ENCODE data around the gene KLF11. TPM values are rescaled to one million over a fixed set of nuclear protein-coding genes. Genes with fewer than 3 reads are reported as not detected.

Gene KLF11
- total and polyA plus RNA-seq, 2 of the 8 experiments (the other 6 are each of a cell fraction or from before 2014, with no cell fraction given), result 6.4 to 10.1 TPM

DNA sequence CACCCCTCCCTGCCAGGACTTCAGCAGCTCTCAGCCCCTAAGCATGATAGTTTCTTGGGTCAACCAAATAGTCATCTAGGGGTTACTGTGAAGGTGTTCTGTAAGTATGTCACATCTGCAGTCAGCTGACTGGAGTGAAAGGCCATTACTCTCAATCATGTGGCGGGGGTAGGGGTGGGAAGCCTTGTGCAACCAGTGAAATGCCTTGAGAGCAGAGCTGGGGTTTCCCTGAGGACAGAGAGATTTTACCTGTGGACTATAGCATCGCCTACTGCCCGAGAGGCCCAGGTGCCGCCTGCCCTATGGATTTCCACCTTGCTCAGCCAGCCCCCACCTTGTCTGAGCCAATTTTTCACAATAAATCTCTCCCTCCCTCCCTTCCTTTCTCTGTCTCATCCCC, 20.9 kb upstream of the KLF11 start (continued):
- TF ChIP-seq RFX5 (IDR thresholded peaks at IDR 0.05; ENCODE audit: borderline replicate concordance, low read depth, low read length), result no peak
- no peak for TF ChIP-seq CREB1 (IDR thresholded peaks at IDR 0.05)
- no peak for TF ChIP-seq KDM1A (IDR thresholded peaks at IDR 0.05; ENCODE audit: borderline replicate concordance, low read length)
- TF ChIP-seq CTBP2 (IDR thresholded peaks at IDR 0.05; ENCODE audit: borderline replicate concordance, insufficient read depth, insufficient read length, low read length), result no peak
- no peak for TF ChIP-seq YY1 (IDR thresholded peaks at IDR 0.05; ENCODE audit: low read depth, low read length)
